SH-SY5Y (cell line): Measurements from ENCODE around the gene GSS.

ENCODE experiments used
- GATA2 ChIP-seq: IDR thresholded peaks from 2 replicates; pipeline ENCODE4 v1.6.1; 2011; ENCODE audit warnings: mild to moderate bottlenecking, low read depth, low read length
- GATA3 ChIP-seq: IDR thresholded peaks from 2 replicates; pipeline ENCODE4 v1.6.1; 2011; ENCODE audit warnings: low read depth, mild to moderate bottlenecking, low read length, moderate library complexity

The GSS gene

GRCh38 chr20:34928411-34928810 is 27.2 kb downstream of the GSS start:
- TF ChIP-seq GATA2 (no peak), GATA3 (no peak)

DNA sequence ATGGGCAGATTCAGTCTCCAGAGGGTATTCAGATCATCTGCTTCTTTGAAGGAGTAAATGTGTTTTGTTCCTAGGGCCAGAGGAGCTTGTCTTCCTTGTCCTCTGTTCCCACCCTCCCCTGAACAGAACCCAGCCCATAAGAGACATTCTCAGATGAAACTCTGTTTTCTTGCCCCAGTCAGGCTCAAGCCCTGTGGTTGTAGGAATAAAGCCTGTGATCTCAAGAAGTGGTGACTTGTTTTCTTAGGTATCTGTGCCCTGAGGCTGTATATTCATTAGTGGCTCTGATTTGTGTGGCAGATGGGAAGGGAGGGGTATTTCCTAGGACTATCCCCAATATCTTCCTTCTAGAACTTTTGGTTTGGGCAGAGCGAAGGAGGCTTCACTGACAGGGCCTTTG is 27.9 kb downstream of the GSS start:
- TF ChIP-seq GATA2 (no peak), GATA3 (no peak)

GRCh38 chr20:34926581-34926980 is 29.0 kb downstream of the GSS start:
- TF ChIP-seq GATA2 (no peak), GATA3 (no peak)

DNA sequence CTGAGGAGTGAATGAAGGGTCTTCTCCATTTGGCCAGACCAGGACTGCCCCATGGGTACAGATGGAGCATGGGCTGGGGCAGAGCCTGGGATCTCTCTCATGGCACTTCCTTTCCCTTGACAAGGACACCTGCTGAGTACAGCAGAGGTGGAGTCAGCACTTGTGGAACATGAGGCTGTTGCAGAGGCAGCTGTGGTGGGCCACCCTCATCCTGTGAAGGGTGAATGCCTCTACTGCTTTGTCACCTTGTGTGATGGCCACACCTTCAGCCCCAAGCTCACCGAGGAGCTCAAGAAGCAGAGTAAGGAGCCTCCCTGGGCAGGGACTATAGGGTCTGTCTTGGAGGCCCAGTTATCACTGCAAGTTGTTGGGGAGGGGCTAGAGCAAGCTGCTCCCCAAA is 29.6 kb downstream of the GSS start:
- TF ChIP-seq GATA3 (no peak), GATA2 (no peak)

- TF ChIP-seq GATA2 = no peak
- TF ChIP-seq GATA3 = no peak
Observed at GRCh38 chr20:34925341-34925740, 30.3 kb downstream of the GSS start.

DNA sequence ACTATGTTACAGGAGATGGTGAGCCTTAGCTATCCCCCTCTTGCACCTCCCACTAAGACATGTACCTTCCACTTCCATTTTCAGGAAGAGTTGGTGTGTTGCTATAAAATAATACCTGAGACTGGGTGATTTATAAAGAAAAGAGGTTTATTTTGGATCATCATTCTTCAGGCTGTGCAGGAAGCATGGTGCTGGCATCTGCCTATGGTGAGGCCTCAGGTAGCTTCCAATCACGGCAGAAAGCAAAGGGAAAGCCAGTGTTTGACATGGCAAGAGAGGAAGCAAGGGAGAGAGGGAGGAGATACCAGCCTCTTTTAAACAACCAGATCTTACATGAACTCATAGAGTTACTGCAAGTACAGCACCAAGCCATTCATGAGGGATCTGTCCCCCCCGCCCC is 32.2 kb downstream of the GSS start:
- TF ChIP-seq GATA2 = no peak
- no peak for TF ChIP-seq GATA3

DNA sequence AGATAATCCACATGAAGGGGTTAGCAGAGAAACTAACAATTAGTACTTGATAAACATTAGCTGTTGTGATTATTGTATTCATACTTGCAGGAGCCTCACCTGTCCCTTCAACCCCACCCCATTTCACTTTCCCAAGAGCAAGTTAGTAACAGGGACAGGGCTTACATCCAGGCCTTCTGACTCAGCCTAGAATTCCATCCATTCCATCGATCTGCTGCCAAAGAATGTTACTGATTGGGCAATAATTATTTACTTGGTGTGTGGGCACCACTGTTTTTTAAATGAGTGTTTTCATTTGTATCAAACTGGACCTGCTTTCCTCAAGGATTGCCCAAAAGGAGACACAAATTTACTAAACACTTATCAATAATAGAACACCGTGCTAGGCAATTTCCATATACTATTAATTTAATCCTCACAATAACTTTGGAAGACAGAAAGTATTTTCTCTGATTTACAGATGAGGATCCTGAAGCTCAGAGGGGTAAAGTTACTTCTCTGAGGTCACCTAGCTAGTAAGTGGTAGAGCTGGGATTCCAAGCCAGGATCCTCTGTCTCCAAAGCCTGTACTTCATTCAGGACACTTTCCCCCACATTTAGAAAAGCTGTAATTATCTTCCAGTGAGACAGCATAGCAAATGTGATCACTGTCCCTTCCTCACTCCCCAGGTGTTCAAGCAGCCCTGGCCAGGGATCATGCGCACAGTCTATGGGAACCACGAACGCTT is 32.8 kb downstream of the GSS start:
- no peak for TF ChIP-seq GATA2
- TF ChIP-seq GATA3 = no peak

DNA sequence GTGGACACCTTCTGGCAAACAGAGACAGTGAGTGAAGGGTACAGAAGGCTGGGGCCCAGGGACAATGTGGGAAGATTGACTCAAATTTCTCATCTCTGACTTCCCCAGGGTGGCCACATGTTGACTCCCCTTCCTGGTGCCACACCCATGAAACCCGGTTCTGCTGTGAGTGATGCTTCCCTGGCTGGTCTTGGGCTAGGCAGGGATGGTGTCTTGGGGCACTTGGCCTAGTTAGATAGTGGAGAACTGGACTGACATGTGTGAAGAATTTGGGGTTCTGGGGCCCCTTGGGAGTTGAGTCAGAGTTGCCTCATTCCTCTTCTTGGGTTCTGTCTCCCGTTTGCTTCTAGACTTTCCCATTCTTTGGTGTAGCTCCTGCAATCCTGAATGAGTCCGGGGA is 34.2 kb downstream of the GSS start:
- TF ChIP-seq GATA3 = no peak
- TF ChIP-seq GATA2 = no peak

DNA sequence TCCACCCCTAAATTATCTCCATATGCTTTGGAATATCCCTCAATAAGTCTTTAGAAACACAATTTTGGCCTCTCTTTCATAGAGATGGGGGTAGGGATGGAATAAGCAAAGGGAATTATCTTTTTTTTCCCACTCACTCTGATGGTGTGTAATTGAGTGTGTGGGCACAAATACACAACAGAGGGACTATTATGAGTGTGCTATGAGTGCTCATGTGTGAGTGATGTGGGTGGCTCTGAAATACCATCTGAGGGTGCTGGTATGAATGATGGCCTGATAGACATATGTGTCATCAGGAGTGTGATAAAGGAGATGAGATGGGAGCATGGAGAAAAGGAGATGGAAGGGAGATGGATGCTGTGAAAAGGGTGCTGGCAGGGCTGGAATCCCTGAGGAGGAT is 35.6 kb downstream of the GSS start:
- TF ChIP-seq GATA2 (no peak), GATA3 (no peak)

- TF ChIP-seq GATA2 (no peak), GATA3 (no peak)
Observed at GRCh38 chr20:34916774-34917354, 38.7 kb downstream of the GSS start.

- no peak for TF ChIP-seq GATA3
- TF ChIP-seq GATA2 = no peak
Observed at GRCh38 chr20:34915749-34916455, 39.7 kb downstream of the GSS start.

- TF ChIP-seq GATA2 (no peak), GATA3 (no peak)
Observed at GRCh38 chr20:34915131-34915530, 40.5 kb downstream of the GSS start.

DNA sequence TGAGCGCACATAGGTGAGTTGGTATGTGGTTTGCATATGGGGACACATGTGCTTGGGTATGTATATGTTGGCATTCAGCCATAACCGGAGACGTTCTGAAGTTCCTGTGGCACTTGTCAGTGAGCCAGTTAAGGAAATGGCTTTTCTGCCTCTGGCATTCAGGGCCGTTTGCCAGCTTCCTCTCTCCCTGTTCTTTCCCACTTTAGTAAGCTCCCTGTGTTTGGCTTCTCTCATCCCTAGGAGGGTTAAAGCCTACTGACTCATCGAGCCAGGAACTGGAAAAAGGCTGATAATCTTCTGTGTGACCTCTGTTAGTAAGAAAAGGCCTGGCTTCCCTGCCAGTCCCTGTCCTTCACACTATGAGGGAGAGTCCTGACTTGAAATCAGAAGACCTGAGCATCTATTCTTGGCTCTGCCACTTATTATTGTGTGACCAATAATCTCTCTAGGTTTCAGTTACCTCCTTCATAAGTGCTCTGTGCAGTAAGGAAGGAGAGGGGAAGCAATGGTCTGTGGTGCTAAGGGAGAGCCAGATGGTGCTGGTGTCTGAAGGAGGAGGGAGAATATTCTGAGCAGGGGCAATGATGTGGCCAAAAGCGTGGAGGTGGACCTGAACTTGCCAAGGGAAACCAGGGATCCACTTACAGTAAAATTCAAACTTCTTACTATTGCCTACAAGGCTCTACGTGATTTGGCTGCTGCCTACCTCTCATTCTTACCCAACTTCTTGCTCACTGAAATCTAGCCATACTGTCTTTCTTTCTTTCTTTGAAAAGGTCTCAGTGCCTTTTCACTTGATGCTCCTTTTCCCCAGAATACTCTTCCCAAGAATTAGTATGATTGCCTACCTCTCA is 47.8 kb downstream of the GSS start:
- TF ChIP-seq GATA3 = no peak
- no peak for TF ChIP-seq GATA2

DNA sequence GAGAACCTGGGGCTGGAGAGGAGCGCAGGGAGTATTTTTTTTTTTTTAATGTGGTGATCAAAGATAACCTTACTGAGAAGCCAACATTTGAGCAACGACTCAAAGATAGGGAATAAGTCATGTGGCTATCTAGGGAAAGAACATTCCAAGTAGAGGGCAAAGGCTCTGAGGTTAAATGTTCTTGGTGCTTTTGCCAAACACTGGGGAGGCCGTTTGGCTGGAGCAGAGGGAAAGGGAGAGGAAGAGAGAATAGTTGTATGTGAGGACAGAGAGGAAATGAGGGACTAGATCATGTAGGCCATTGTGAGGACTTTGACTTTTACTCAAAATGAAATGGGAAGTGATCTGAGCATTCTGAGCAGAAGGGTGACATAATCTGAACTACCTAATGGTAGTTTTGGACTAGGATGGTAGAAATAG is 51.4 kb downstream of the GSS start:
- TF ChIP-seq GATA3 = no peak
